IPS-20b (cell line): ENCODE measurements around the gene CCR7.

Experiments
- H3K27ac ChIP-seq: one replicate; pipeline ENCODE4 v1.5.1; 2013; ENCODE audit warnings: low read length
- H3K27me3 ChIP-seq: 2 replicates; pipeline ENCODE4 v1.6.1; 2013; ENCODE audit warnings: mild to moderate bottlenecking, low read length, inconsistent platforms; ENCODE audit not compliant: insufficient read depth
- H3K36me3 ChIP-seq: 2 replicates; pipeline ENCODE4 v1.6.1; 2013; ENCODE audit warnings: low read depth, mild to moderate bottlenecking, inconsistent platforms, low read length, moderate library complexity; ENCODE audit not compliant: insufficient read depth
- H3K4me1 ChIP-seq: 2 replicates; pipeline ENCODE4 v1.6.1; 2013; ENCODE audit warnings: mild to moderate bottlenecking, control low read depth, inconsistent platforms, low read length, moderate library complexity; ENCODE audit not compliant: insufficient read depth
- H3K4me3 ChIP-seq: 2 replicates; pipeline ENCODE4 v1.5.1; 2013; ENCODE audit warnings: mild to moderate bottlenecking, low read length, inconsistent platforms
- H3K9ac ChIP-seq: 2 replicates; pipeline ENCODE4 v1.6.1; 2013; ENCODE audit warnings: low read depth, mild to moderate bottlenecking, inconsistent platforms, low read length, moderate library complexity
- H3K9me3 ChIP-seq: 2 replicates; pipeline ENCODE4 v1.6.1; 2013; ENCODE audit warnings: mild to moderate bottlenecking, low read depth, low read length, inconsistent platforms; ENCODE audit not compliant: insufficient read depth

The CCR7 gene

GRCh38 chr17:40559954-40560591 is 5.2 kb downstream of the CCR7 start:
- Histone ChIP-seq H3K36me3 (no peaks in the 10 kb centered on the region), H3K9me3 (no peaks in the 10 kb centered on the region), H3K27ac (no peak overlapping the region), H3K4me1 (peaks cover 4% of the 10 kb centered on the region; the same call in 1 of the 2 replicates), H3K9ac (no peak overlapping the region), H3K4me3 (no peak overlapping the region; the same call in 1 of the 2 replicates), H3K27me3 (0 out of 2 replicates have a peak, but pooled peaks cover 16% of the 10 kb centered on the region)

DNA sequence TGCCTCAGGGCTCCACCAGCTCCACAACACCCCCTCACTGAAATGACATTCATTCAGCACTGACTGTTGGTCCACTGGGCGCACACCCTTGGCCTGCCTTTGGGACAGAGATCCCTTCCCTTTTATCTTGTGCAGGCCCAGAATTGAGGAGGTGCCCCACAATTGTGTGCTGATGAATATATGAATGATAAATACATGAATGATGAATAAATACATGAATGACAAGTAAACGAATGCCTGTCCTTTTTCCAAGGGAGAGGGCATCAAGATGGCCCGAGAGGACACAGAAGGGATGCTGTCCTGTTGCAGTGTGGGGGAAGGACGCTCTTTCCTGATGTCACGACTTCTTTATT is 5.7 kb downstream of the CCR7 start:
- no peaks in the 10 kb centered on the region for H3K9me3 ChIP-seq
- H3K27ac ChIP-seq: no peak overlapping the region
- no peak overlapping the region for H3K9ac ChIP-seq
- H3K4me1 ChIP-seq: peaks cover under 1% of the 10 kb centered on the region; the same call in 1 of the 2 replicates
- H3K36me3 ChIP-seq: no peaks in the 10 kb centered on the region
- H3K27me3 ChIP-seq: 0 out of 2 replicates have a peak, but pooled peaks cover 16% of the 10 kb centered on the region
- no peak overlapping the region for H3K4me3 ChIP-seq

DNA sequence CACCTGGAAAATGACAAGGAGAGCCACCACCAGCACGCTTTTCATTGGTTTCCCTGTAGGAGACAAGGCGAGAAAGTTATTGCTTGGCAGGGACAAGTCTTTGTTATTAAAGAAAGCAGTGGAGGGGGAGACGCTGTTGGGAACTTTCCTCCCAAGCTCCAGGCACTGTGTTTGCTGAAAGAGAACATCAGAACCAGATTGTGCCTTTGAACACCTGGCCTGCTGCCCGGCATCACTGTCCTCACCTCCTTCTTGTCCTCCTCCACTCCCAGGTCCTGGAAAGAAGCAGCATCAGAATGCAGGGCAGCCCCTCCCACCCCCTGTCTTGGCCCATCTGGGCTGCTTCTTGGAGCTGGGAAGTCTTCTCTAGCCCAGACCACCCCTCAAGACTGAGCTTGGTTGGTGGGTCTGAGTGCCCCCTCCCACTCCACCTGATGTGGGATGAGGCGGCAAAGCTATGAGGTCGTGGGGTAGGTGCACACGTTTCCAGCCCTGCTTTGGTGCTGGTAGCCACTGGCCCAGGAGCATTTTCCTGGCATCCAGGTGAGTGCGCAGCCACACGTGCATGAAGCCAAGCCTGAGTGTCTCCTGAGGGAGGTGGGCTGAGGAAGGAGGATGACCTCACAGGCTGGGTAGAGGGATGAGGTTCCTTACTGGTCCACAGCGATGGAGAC is 6.2 kb downstream of the CCR7 start:
- H3K27me3 ChIP-seq: 0 out of 2 replicates have a peak, but pooled peaks cover 16% of the 10 kb centered on the region
- H3K9ac ChIP-seq: no peak overlapping the region
- H3K27ac ChIP-seq: no peak overlapping the region
- no peaks in the 10 kb centered on the region for H3K36me3 ChIP-seq
- no peaks in the 10 kb centered on the region; the same call in 1 of the 2 replicates for H3K4me1 ChIP-seq
- no peaks in the 10 kb centered on the region for H3K9me3 ChIP-seq
- no peak overlapping the region for H3K4me3 ChIP-seq

GRCh38 chr17:40558300-40558889 is 6.9 kb downstream of the CCR7 start:
- Histone ChIP-seq H3K9me3 (no peaks in the 10 kb centered on the region), H3K36me3 (no peaks in the 10 kb centered on the region), H3K27me3 (0 out of 2 replicates have a peak, but pooled peaks cover 16% of the 10 kb centered on the region), H3K9ac (no peak overlapping the region), H3K27ac (no peak overlapping the region), H3K4me1 (peaks cover 3% of the 10 kb centered on the region; the same call in 1 of the 2 replicates), H3K4me3 (no peak overlapping the region)

- no peak overlapping the region for H3K27ac ChIP-seq
- H3K27me3 ChIP-seq: 0 out of 2 replicates have a peak, but pooled peaks cover 16% of the 10 kb centered on the region
- no peaks in the 10 kb centered on the region for H3K9me3 ChIP-seq
- no peak overlapping the region for H3K9ac ChIP-seq
- peaks cover 3% of the 10 kb centered on the region; the same call in 1 of the 2 replicates for H3K4me1 ChIP-seq
- H3K4me3 ChIP-seq: no peak overlapping the region
- H3K36me3 ChIP-seq: no peaks in the 10 kb centered on the region
These were observed 7.6 kb downstream of the CCR7 start for GRCh38 chr17:40557531-40558299.

DNA sequence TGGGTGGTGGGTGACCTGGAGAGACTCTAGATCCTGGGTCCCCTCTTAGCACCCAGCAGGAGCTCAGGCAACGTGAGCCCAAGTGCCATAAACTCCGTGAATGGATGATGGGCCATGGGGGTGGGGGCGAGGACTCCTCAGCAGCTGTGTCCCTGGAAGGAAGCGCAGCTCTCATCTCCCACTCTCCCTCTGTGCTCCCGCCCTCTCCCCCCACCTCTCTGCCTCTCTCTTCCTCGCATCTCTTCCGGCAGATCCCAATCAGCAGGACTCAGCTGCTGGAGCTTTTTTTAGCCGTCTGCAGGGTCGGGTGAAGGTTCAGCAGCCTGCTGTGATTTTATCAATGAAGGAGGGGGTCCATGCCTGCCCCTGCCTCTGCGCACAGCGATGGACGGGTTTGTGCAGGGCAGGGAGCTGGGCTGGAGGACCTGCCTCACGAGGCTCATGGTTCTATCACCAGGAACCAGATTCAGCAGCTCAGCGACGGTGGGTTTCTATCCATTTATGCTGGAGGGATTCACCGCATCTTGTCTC is 8.3 kb downstream of the CCR7 start:
- Histone ChIP-seq H3K4me3 (no peak overlapping the region), H3K27ac (no peak overlapping the region)

GRCh38 chr17:40556198-40556661 is 9.0 kb downstream of the CCR7 start:
- H3K27me3 ChIP-seq: 0 out of 2 replicates have a peak, but pooled peaks cover 14% of the 10 kb centered on the region
- H3K4me3 ChIP-seq: no peak overlapping the region
- H3K27ac ChIP-seq: no peak overlapping the region
- H3K4me1 ChIP-seq: peaks cover 3% of the 10 kb centered on the region; the same call in 1 of the 2 replicates
- H3K36me3 ChIP-seq: no peaks in the 10 kb centered on the region
- no peaks in the 10 kb centered on the region for H3K9me3 ChIP-seq
- no peak overlapping the region for H3K9ac ChIP-seq

More for the DNA sequence above, 8.3 kb downstream of the CCR7 start:
- 0 out of 2 replicates have a peak, but pooled peaks cover 16% of the 10 kb centered on the region for H3K27me3 ChIP-seq
- H3K4me1 ChIP-seq: peaks cover 3% of the 10 kb centered on the region; the same call in 1 of the 2 replicates
- no peaks in the 10 kb centered on the region for H3K36me3 ChIP-seq
- H3K9me3 ChIP-seq: no peaks in the 10 kb centered on the region
- no peak overlapping the region for H3K9ac ChIP-seq

GRCh38 chr17:40555296-40556190 is 9.7 kb downstream of the CCR7 start:
- Histone ChIP-seq H3K4me3 (no peak overlapping the region), H3K36me3 (no peaks in the 10 kb centered on the region), H3K27me3 (0 out of 2 replicates have a peak, but pooled peaks cover 12% of the 10 kb centered on the region), H3K9me3 (no peaks in the 10 kb centered on the region), H3K9ac (no peak overlapping the region), H3K27ac (no peak overlapping the region), H3K4me1 (peaks cover 3% of the 10 kb centered on the region; the same call in 1 of the 2 replicates)

- Histone ChIP-seq H3K9ac (no peak overlapping the region), H3K36me3 (no peaks in the 10 kb centered on the region), H3K4me1 (peaks cover 3% of the 10 kb centered on the region; the same call in 1 of the 2 replicates), H3K9me3 (no peaks in the 10 kb centered on the region), H3K27ac (no peak overlapping the region), H3K27me3 (0 out of 2 replicates have a peak, but pooled peaks cover 12% of the 10 kb centered on the region), H3K4me3 (no peak overlapping the region)
These were observed 10.5 kb downstream of the CCR7 start for GRCh38 chr17:40554646-40555295.
